H9 (cell line): ENCODE results near the gene ZNF423. TPM values are rescaled to one million over a fixed set of nuclear protein-coding genes. Genes with fewer than 3 reads are reported as not detected.
A peak's percentile ranks its signal among the peaks of the same experiment; 100 is the strongest.

ENCODE experiments used
- DNase-seq: peaks from one replicate; pipeline ENCODE4 v3.0.0-alpha.2; 2017
- H2AFZ ChIP-seq: one replicate; pipeline ENCODE4 v1.6.1; 2013; ENCODE audit warnings: mild to moderate bottlenecking, low read length, control low read depth, moderate library complexity
- H2AK5ac ChIP-seq: 2 replicates; pipeline ENCODE4 v1.6.1; 2013; ENCODE audit warnings: low read length, control low read depth, mixed read lengths; ENCODE audit not compliant: insufficient read length
- H2BK120ac ChIP-seq: one replicate; pipeline ENCODE4 v1.6.1; 2013; ENCODE audit warnings: low read depth, mild to moderate bottlenecking, low read length, control low read depth, inconsistent platforms; ENCODE audit not compliant: poor library complexity, severe bottlenecking
- H2BK12ac ChIP-seq: 2 replicates; pipeline ENCODE4 v1.6.1; 2013; ENCODE audit warnings: low read length, control low read depth, mixed read lengths, low read depth; ENCODE audit not compliant: insufficient read length
- H2BK15ac ChIP-seq: 2 replicates; pipeline ENCODE4 v1.6.1; 2013; ENCODE audit warnings: low read depth, low read length, control low read depth
- H2BK20ac ChIP-seq: one replicate; pipeline ENCODE4 v1.6.1; 2013; ENCODE audit warnings: low read depth, mild to moderate bottlenecking, low read length, control low read depth, inconsistent platforms; ENCODE audit not compliant: poor library complexity, severe bottlenecking
- H2BK5ac ChIP-seq: 2 replicates; pipeline ENCODE4 v1.6.1; 2013; ENCODE audit warnings: low read length, control low read depth, mixed read lengths; ENCODE audit not compliant: insufficient read length
- H3K14ac ChIP-seq: 2 replicates; pipeline ENCODE4 v1.6.1; 2013; ENCODE audit warnings: low read length, control low read depth; ENCODE audit not compliant: insufficient read depth
- H3K18ac ChIP-seq: 2 replicates; pipeline ENCODE4 v1.6.1; 2013; ENCODE audit warnings: low read depth, mild to moderate bottlenecking, mixed read lengths, low read length, control low read depth; ENCODE audit not compliant: insufficient read length
- H3K23ac ChIP-seq: 2 replicates; pipeline ENCODE4 v1.6.1; 2013; ENCODE audit warnings: low read length, control low read depth, mixed read lengths, low read depth; ENCODE audit not compliant: insufficient read length
- H3K23me2 ChIP-seq: 2 replicates; pipeline ENCODE4 v1.6.1; 2013; ENCODE audit warnings: low read depth, mild to moderate bottlenecking, mixed read lengths, low read length, control low read depth; ENCODE audit not compliant: insufficient read length, poor library complexity, severe bottlenecking
- H3K27ac ChIP-seq: 2 replicates; pipeline ENCODE4 v1.5.1; 2013; ENCODE audit warnings: low read length, control low read depth, mixed read lengths, low read depth; ENCODE audit not compliant: insufficient read length
- H3K27me3 ChIP-seq: 2 replicates; pipeline ENCODE4 v1.6.1; 2013; ENCODE audit warnings: low read length, control low read depth, inconsistent platforms; ENCODE audit not compliant: insufficient read depth
- H3K4ac ChIP-seq: 2 replicates; pipeline ENCODE4 v1.6.1; 2013; ENCODE audit warnings: low read depth, mild to moderate bottlenecking, control low read depth, inconsistent platforms, low read length, moderate library complexity
- H3K4me1 ChIP-seq: 2 replicates; pipeline ENCODE4 v1.6.1; 2013; ENCODE audit warnings: low read length, control low read depth, inconsistent platforms; ENCODE audit not compliant: insufficient read depth
- H3K4me2 ChIP-seq: 2 replicates; pipeline ENCODE4 v1.6.1; 2013; ENCODE audit warnings: low read length, control low read depth, mixed read lengths; ENCODE audit not compliant: insufficient read length, insufficient read depth
- H3K56ac ChIP-seq: 2 replicates; pipeline ENCODE4 v1.6.1; 2013; ENCODE audit warnings: low read depth, mild to moderate bottlenecking, mixed read lengths, low read length, control low read depth; ENCODE audit not compliant: insufficient read length
- H3K79me1 ChIP-seq: 2 replicates; pipeline ENCODE4 v1.6.1; 2013; ENCODE audit warnings: low read depth, mild to moderate bottlenecking, moderate library complexity, low read length, control low read depth, inconsistent platforms; ENCODE audit not compliant: insufficient read depth, poor library complexity, severe bottlenecking
- H3K79me2 ChIP-seq: 2 replicates; pipeline ENCODE4 v1.6.1; 2013; ENCODE audit warnings: low read length, control low read depth, inconsistent platforms; ENCODE audit not compliant: insufficient read depth
- H3K9ac ChIP-seq: 2 replicates; pipeline ENCODE4 v1.6.1; 2013; ENCODE audit warnings: low read length, control low read depth, mixed read lengths; ENCODE audit not compliant: insufficient read length; ENCODE audit errors: extremely low read depth
- H3K9me3 ChIP-seq: one replicate; pipeline ENCODE4 v1.6.1; 2013; ENCODE audit warnings: low read depth, low read length, inconsistent platforms; ENCODE audit not compliant: control insufficient read depth
- H3T11ph ChIP-seq: one replicate; pipeline ENCODE4 v1.6.1; 2013; ENCODE audit warnings: mild to moderate bottlenecking, low read length, control low read depth, inconsistent platforms
- H4K20me1 ChIP-seq: one replicate; pipeline ENCODE4 v1.6.1; 2013; ENCODE audit not compliant: control insufficient read depth, insufficient read length, insufficient read depth
- H4K5ac ChIP-seq: 2 replicates; pipeline ENCODE4 v1.6.1; 2013; ENCODE audit warnings: low read depth, mild to moderate bottlenecking, mixed read lengths, low read length, control low read depth; ENCODE audit not compliant: insufficient read length
- H4K8ac ChIP-seq: replicated peaks from 2 replicates; pipeline ENCODE4 v1.6.1; 2013; ENCODE audit warnings: low read length, control low read depth, mixed read lengths, low read depth; ENCODE audit not compliant: insufficient read length
- H4K91ac ChIP-seq: 2 replicates; pipeline ENCODE4 v1.6.1; 2013; ENCODE audit warnings: low read depth, mild to moderate bottlenecking, moderate library complexity, mixed read lengths, low read length, control low read depth; ENCODE audit not compliant: insufficient read length
- H3K27ac Mint-ChIP-seq, 3 experiments: 2 replicates in 2 of 3; 3 replicates in 1 of 3; pipeline ENCODE4 v1.8.0; 2020 to 2021; ENCODE audit warnings: mixed read lengths in 3 of 3, mild to moderate bottlenecking in 1 of 3, moderate library complexity in 1 of 3
- H3K27me3 Mint-ChIP-seq: 2 replicates; pipeline ENCODE4 v1.8.0; 2021; ENCODE audit warnings: low read depth, mild to moderate bottlenecking, moderate library complexity, mixed read lengths
- H3K36me3 Mint-ChIP-seq, 3 experiments: 2 replicates in 2 of 3; 3 replicates in 1 of 3; pipeline ENCODE4 v1.8.0; 2020 to 2021; ENCODE audit warnings: low read depth in 3 of 3, mixed read lengths in 3 of 3; ENCODE audit not compliant: insufficient read depth in 1 of 3
- H3K4me1 Mint-ChIP-seq, 2 experiments: 2 replicates each; pipeline ENCODE4 v1.8.0; 2020; ENCODE audit warnings: mixed read lengths in 2 of 2
- H3K4me3 Mint-ChIP-seq, 2 experiments: 2 replicates in 1 of 2; 3 replicates in 1 of 2; pipeline ENCODE4 v1.8.0; 2020 to 2021; ENCODE audit warnings: mild to moderate bottlenecking in 2 of 2, mixed read lengths in 2 of 2, moderate library complexity in 1 of 2
- H3K9me3 Mint-ChIP-seq, 2 experiments: 2 replicates in 1 of 2; 3 replicates in 1 of 2; pipeline ENCODE4 v1.8.0; 2020; ENCODE audit warnings: mild to moderate bottlenecking in 2 of 2, mixed read lengths in 2 of 2, moderate library complexity in 1 of 2
- WGBS: extraction: QIAGEN DNeasy Blood & Tissue Kit; methylation state at CpG from one replicate; pipeline ENCODE4 v1.1.7; 2013; ENCODE audit warnings: missing lambda C conversion rate, low lambda C conversion rate, mixed read lengths; ENCODE audit not compliant: insufficient read length; ENCODE audit errors: extremely low coverage; 5-methylcytosine and 5-hydroxymethylcytosine counted together
- total RNA-seq: library from RNA; stranded (reverse); gene quantifications from 2 replicates; pipeline ENCODE4 v1.2.1, GENCODE V29; 2021
- TF ChIP-seq, protein P1 (sequence below): fragments of 200-600 bp; sonication (generic); conservative IDR thresholded peaks from 3 replicates; pipeline ENCODE4 v1.8.0; 2021; ENCODE audit warnings: antibody characterized with exemption, mild to moderate bottlenecking

Gene ZNF423
- total RNA-seq, 1 experiment from 2014 or later = 51.5 TPM

DNA sequence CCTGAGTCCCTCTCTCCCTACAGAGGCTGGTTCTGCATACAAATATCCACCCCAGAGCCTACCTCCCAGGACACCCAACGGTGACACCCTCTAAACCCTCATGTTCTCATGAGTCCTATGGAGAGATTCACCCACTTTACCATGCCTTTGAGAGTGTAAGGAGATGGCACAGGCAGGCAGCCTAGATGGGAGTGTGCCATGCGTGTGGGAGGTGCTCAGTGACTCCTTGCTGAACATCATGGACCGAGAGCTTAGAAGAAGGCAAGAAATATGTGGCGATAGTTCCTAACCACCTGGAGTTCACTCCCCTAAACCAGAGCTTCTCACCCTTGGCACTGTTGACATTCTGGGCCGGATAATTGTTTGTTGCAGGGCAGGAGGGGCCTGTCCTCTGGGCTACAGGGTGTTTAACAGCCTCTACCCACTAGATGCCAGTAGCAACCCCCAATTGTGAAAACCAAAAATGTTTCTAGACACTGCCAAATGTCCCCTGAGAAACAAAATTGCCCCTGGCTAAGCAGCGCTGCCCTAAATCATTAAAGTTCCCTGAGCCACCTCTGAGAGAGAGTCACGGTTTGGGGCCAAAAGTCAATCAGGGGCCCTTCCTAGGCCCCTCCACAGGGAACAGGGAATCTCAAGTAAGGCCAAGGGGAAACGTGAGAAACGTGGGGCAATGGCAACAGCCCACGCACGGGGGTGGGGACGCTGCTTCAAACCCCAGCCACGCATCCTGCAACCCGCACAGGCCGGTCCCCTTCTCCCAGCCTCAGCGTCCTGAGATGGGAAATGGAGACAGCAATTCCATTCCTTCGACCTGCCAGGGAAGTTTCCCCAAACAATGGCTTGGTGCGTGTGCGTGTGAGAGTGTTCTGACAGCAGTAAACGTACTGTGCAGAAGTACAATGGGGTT lies 415.5 kb downstream of the ZNF423 start:
- Histone ChIP-seq H3K23me2 (no peaks in the 10 kb centered on the region), H3K9ac (no peak overlapping the region), H3K27me3 (no peaks in the 10 kb centered on the region), H2BK12ac (no peak overlapping the region), H3K9me3 (no peaks in the 10 kb centered on the region), H2AFZ (no peak overlapping the region), H2BK20ac (no peak overlapping the region), H3K23ac (no peak overlapping the region), H3K4ac (no peak overlapping the region), H4K8ac (peak overlapping the region; percentile 64), H4K20me1 (no peaks in the 10 kb centered on the region), H2BK5ac (no peak overlapping the region), H4K91ac (no peak overlapping the region), H3K18ac (no peak overlapping the region), H2BK120ac (no peak overlapping the region), H3T11ph (no peak overlapping the region), H3K27ac (no peak overlapping the region), H3K4me1 (peaks cover 15% of the 10 kb centered on the region), H3K14ac (no peak overlapping the region), H3K79me1 (no peaks in the 10 kb centered on the region), H2BK15ac (no peak overlapping the region), H3K79me2 (no peaks in the 10 kb centered on the region), H2AK5ac (no peak overlapping the region), H3K4me2 (no peak overlapping the region), H3K56ac (no peak overlapping the region), H4K5ac (no peak overlapping the region)
- no peak for DNase-seq
- WGBS = no CpG with 5 or more reads among the region's 20 CpGs
- H3K36me3 Mint-ChIP-seq = no peaks in the 10 kb centered on the region
- no peak overlapping the region; a peak in 1 of 7 replicates for H3K27ac Mint-ChIP-seq
- H3K27me3 Mint-ChIP-seq = peaks cover 13% of the 10 kb centered on the region
- no peak overlapping the region for H3K4me3 Mint-ChIP-seq
- TF ChIP-seq, protein P1, sequence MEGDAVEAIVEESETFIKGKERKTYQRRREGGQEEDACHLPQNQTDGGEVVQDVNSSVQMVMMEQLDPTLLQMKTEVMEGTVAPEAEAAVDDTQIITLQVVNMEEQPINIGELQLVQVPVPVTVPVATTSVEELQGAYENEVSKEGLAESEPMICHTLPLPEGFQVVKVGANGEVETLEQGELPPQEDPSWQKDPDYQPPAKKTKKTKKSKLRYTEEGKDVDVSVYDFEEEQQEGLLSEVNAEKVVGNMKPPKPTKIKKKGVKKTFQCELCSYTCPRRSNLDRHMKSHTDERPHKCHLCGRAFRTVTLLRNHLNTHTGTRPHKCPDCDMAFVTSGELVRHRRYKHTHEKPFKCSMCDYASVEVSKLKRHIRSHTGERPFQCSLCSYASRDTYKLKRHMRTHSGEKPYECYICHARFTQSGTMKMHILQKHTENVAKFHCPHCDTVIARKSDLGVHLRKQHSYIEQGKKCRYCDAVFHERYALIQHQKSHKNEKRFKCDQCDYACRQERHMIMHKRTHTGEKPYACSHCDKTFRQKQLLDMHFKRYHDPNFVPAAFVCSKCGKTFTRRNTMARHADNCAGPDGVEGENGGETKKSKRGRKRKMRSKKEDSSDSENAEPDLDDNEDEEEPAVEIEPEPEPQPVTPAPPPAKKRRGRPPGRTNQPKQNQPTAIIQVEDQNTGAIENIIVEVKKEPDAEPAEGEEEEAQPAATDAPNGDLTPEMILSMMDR = peak; percentile 27; the same call in 1 of the 3 replicates
- H3K9me3 Mint-ChIP-seq = no peaks in the 10 kb centered on the region; a peak in 1 of 5 replicates
- peaks cover 49 to 52% of the 10 kb centered on the region in 2 experiments for H3K4me1 Mint-ChIP-seq
